ENCODE measurements around the gene MAF. TPM values are rescaled to one million over a fixed set of nuclear protein-coding genes. Genes with fewer than 3 reads are reported as not detected.

The MAF gene
- total and polyA plus RNA-seq, 2 experiments from 2014 or later = 31.6 to 85.0 TPM

- H3K27ac ChIP-seq = no peak overlapping the region
- H3K4me2 ChIP-seq = peak overlapping the region; percentile 41
- no peaks in the 10 kb centered on the region for H3K27me3 ChIP-seq
- no peak overlapping the region for H2AFZ ChIP-seq
- no peaks in the 10 kb centered on the region for H3K79me2 ChIP-seq
- H3K4me3 ChIP-seq = no peak overlapping the region
- no peak for TF ChIP-seq EZH2 (IDR thresholded peaks at IDR 0.05; ENCODE audit: borderline replicate concordance)
- no peaks in the 10 kb centered on the region for H3K9me3 ChIP-seq (ENCODE audit: low read depth)
- no peak for DNase-seq (ENCODE audit: low spot score)
- no peaks in the 10 kb centered on the region for H3K9me2 ChIP-seq (replicated peaks; ENCODE audit: insufficient read depth)
- no peaks in the 10 kb centered on the region for H4K20me1 ChIP-seq (ENCODE audit: insufficient read depth, poor library complexity, severe bottlenecking)
- WGBS (ENCODE audit: low lambda C conversion rate, missing lambda C conversion rate) = 47% methylated on average over 6 of the region's 6 CpGs
- peaks cover 9% of the 10 kb centered on the region for H3K4me1 ChIP-seq (ENCODE audit: insufficient read depth)
- H3K36me3 ChIP-seq (replicated peaks; ENCODE audit: insufficient read depth, low read depth) = no peaks in the 10 kb centered on the region
These were observed 13.2 kb downstream of the MAF start for GRCh38 chr16:79587296-79587695.

GRCh38 chr16:79582789-79583188 is 17.7 kb downstream of the MAF start:
- no peaks in the 10 kb centered on the region for H3K9me2 ChIP-seq (replicated peaks; ENCODE audit: insufficient read depth)
- no peaks in the 10 kb centered on the region for H4K20me1 ChIP-seq (ENCODE audit: insufficient read depth, poor library complexity, severe bottlenecking)
- H3K36me3 ChIP-seq (replicated peaks; ENCODE audit: insufficient read depth, low read depth) = no peaks in the 10 kb centered on the region
- no peak overlapping the region for H3K4me3 ChIP-seq
- no peaks in the 10 kb centered on the region for H3K9me3 ChIP-seq (ENCODE audit: low read depth)
- TF ChIP-seq EZH2phosphoT487 (IDR thresholded peaks at IDR 0.05; ENCODE audit: low read depth, severe bottlenecking, unreplicated experiment) = no peak
- no peak for TF ChIP-seq EZH2 (IDR thresholded peaks at IDR 0.05; ENCODE audit: borderline replicate concordance)
- TF ChIP-seq CTCF (IDR thresholded peaks at IDR 0.05; ENCODE audit: poor library complexity) = no peak
- peaks cover 12% of the 10 kb centered on the region for H3K4me1 ChIP-seq (ENCODE audit: insufficient read depth)
- 81% methylated on average over 6 of the region's 6 CpGs for WGBS (ENCODE audit: low lambda C conversion rate, missing lambda C conversion rate)
- no peaks in the 10 kb centered on the region for H3K79me2 ChIP-seq
- H2AFZ ChIP-seq = no peak overlapping the region
- no peak for DNase-seq (ENCODE audit: low spot score)
- H3K4me2 ChIP-seq = no peak overlapping the region
- no peak overlapping the region for H3K27ac ChIP-seq
- no peaks in the 10 kb centered on the region for H3K27me3 ChIP-seq

- no peak overlapping the region for H3K4me2 ChIP-seq
- WGBS (ENCODE audit: low lambda C conversion rate, missing lambda C conversion rate) = 61% methylated on average over 10 of the region's 10 CpGs
- H3K79me2 ChIP-seq = no peaks in the 10 kb centered on the region
- H3K4me3 ChIP-seq = no peak overlapping the region
- no peak overlapping the region for H2AFZ ChIP-seq
- H4K20me1 ChIP-seq (ENCODE audit: insufficient read depth, poor library complexity, severe bottlenecking) = no peaks in the 10 kb centered on the region
- H3K27ac ChIP-seq = no peak overlapping the region
- no peaks in the 10 kb centered on the region for H3K9me3 ChIP-seq (ENCODE audit: low read depth)
- no peaks in the 10 kb centered on the region for H3K36me3 ChIP-seq (replicated peaks; ENCODE audit: insufficient read depth, low read depth)
- no peaks in the 10 kb centered on the region for H3K9me2 ChIP-seq (replicated peaks; ENCODE audit: insufficient read depth)
- TF ChIP-seq CTCF (IDR thresholded peaks at IDR 0.05; ENCODE audit: poor library complexity) (no peak), EZH2 (IDR thresholded peaks at IDR 0.05; ENCODE audit: borderline replicate concordance) (no peak), EZH2phosphoT487 (IDR thresholded peaks at IDR 0.05; ENCODE audit: low read depth, severe bottlenecking, unreplicated experiment) (no peak)
- peaks cover 8% of the 10 kb centered on the region for H3K4me1 ChIP-seq (ENCODE audit: insufficient read depth)
- DNase-seq (ENCODE audit: low spot score) = no peak
- no peaks in the 10 kb centered on the region for H3K27me3 ChIP-seq
These were observed 19.9 kb downstream of the MAF start for GRCh38 chr16:79580453-79581191.

GRCh38 chr16:79576602-79577001 is 23.9 kb downstream of the MAF start:
- H3K9me2 ChIP-seq (replicated peaks; ENCODE audit: insufficient read depth) = no peaks in the 10 kb centered on the region
- no peak for DNase-seq (ENCODE audit: low spot score)
- H3K27ac ChIP-seq = no peak overlapping the region
- H3K36me3 ChIP-seq (replicated peaks; ENCODE audit: insufficient read depth, low read depth) = no peaks in the 10 kb centered on the region
- 65% methylated on average over 2 of the region's 2 CpGs for WGBS (ENCODE audit: low lambda C conversion rate, missing lambda C conversion rate)
- H4K20me1 ChIP-seq (ENCODE audit: insufficient read depth, poor library complexity, severe bottlenecking) = no peaks in the 10 kb centered on the region
- H3K27me3 ChIP-seq = peaks cover 15% of the 10 kb centered on the region
- peaks cover 8% of the 10 kb centered on the region for H3K4me1 ChIP-seq (ENCODE audit: insufficient read depth)
- no peak overlapping the region for H2AFZ ChIP-seq
- TF ChIP-seq EZH2 (IDR thresholded peaks at IDR 0.05; ENCODE audit: borderline replicate concordance) (no peak), EZH2phosphoT487 (IDR thresholded peaks at IDR 0.05; ENCODE audit: low read depth, severe bottlenecking, unreplicated experiment) (no peak), CTCF (IDR thresholded peaks at IDR 0.05; ENCODE audit: poor library complexity) (no peak)
- H3K79me2 ChIP-seq = no peaks in the 10 kb centered on the region
- no peak overlapping the region for H3K4me3 ChIP-seq
- no peak overlapping the region for H3K4me2 ChIP-seq
- no peaks in the 10 kb centered on the region for H3K9me3 ChIP-seq (ENCODE audit: low read depth)
